Epithelial cell of prostate (primary cell): ENCODE results near the gene RAPGEF5.

ENCODE experiments used
- DNase-seq: peaks from one replicate; pipeline ENCODE4 v3.0.0-alpha.2; 2011; ENCODE audit warnings: low read depth, low spot score
- H3K27ac ChIP-seq: fragments of 450-650 bp; 2 replicates; pipeline ENCODE4 v1.5.1; 2017; ENCODE audit warnings: mild to moderate bottlenecking

Gene RAPGEF5

GRCh38 chr7:22235134-22235533 is 121.8 kb downstream of the RAPGEF5 start:
- no peak overlapping the region for H3K27ac ChIP-seq
- no peak for DNase-seq

GRCh38 chr7:22234227-22234626 is 122.7 kb downstream of the RAPGEF5 start:
- H3K27ac ChIP-seq = no peak overlapping the region
- no peak for DNase-seq

GRCh38 chr7:22231806-22232205 is 125.1 kb downstream of the RAPGEF5 start:
- peak; percentile 6 for DNase-seq
- H3K27ac ChIP-seq = no peak overlapping the region

- DNase-seq = no peak
- no peak overlapping the region for H3K27ac ChIP-seq
These were observed 125.8 kb downstream of the RAPGEF5 start for GRCh38 chr7:22231141-22231540.

GRCh38 chr7:22230238-22230637 is 126.7 kb downstream of the RAPGEF5 start:
- DNase-seq = no peak
- no peak overlapping the region for H3K27ac ChIP-seq

GRCh38 chr7:22229148-22229547 is 127.8 kb downstream of the RAPGEF5 start:
- no peak for DNase-seq
- no peak overlapping the region for H3K27ac ChIP-seq

GRCh38 chr7:22223807-22224206 is 133.1 kb downstream of the RAPGEF5 start:
- no peak overlapping the region for H3K27ac ChIP-seq
- no peak for DNase-seq

GRCh38 chr7:22220941-22221340 is 136.0 kb downstream of the RAPGEF5 start:
- no peak for DNase-seq
- H3K27ac ChIP-seq = no peak overlapping the region

- no peak for DNase-seq
- H3K27ac ChIP-seq = no peak overlapping the region
These were observed 137.0 kb downstream of the RAPGEF5 start for GRCh38 chr7:22219739-22220493.

GRCh38 chr7:22219036-22219435 is 137.9 kb downstream of the RAPGEF5 start:
- no peak for DNase-seq
- no peak overlapping the region for H3K27ac ChIP-seq

- H3K27ac ChIP-seq = no peak overlapping the region
These were observed 140.0 kb downstream of the RAPGEF5 start for GRCh38 chr7:22216832-22217475.

GRCh38 chr7:22216309-22216708 is 140.6 kb downstream of the RAPGEF5 start:
- no peak for DNase-seq
- H3K27ac ChIP-seq = no peak overlapping the region

More at GRCh38 chr7:22216832-22217475, 140.0 kb downstream of the RAPGEF5 start:
- no peak for DNase-seq

GRCh38 chr7:22214000-22214399 is 143.0 kb downstream of the RAPGEF5 start:
- no peak for DNase-seq
- no peak overlapping the region for H3K27ac ChIP-seq

GRCh38 chr7:22213081-22213480 is 143.9 kb downstream of the RAPGEF5 start:
- H3K27ac ChIP-seq = no peak overlapping the region
- DNase-seq = no peak

GRCh38 chr7:22210967-22211366 is 146.0 kb downstream of the RAPGEF5 start:
- DNase-seq = no peak
- H3K27ac ChIP-seq = no peak overlapping the region

- DNase-seq = no peak
- H3K27ac ChIP-seq = no peak overlapping the region
These were observed 146.6 kb downstream of the RAPGEF5 start for GRCh38 chr7:22210355-22210754.

- peak; percentile 5 for DNase-seq
- no peak overlapping the region for H3K27ac ChIP-seq
These were observed 148.2 kb downstream of the RAPGEF5 start for GRCh38 chr7:22208799-22209198.

GRCh38 chr7:22207724-22208225 is 149.2 kb downstream of the RAPGEF5 start:
- H3K27ac ChIP-seq = no peak overlapping the region
- no peak for DNase-seq

- H3K27ac ChIP-seq = no peak overlapping the region
- DNase-seq = no peak
These were observed 151.3 kb downstream of the RAPGEF5 start for GRCh38 chr7:22205631-22206030.

- DNase-seq = no peak
- no peak overlapping the region for H3K27ac ChIP-seq
These were observed 152.6 kb downstream of the RAPGEF5 start for GRCh38 chr7:22204312-22204711.

GRCh38 chr7:22202141-22202540 is 154.8 kb downstream of the RAPGEF5 start:
- no peak for DNase-seq
- H3K27ac ChIP-seq = no peak overlapping the region
